Urinary bladder (tissue), 4 donors: ENCODE data around the gene RAD23B. TPM values are rescaled to one million over a fixed set of nuclear protein-coding genes. Genes with fewer than 3 reads are reported as not detected.
A peak's percentile ranks its signal among the peaks of the same experiment; 100 is the strongest.

ENCODE experiments used
- DNase-seq: peaks from one replicate; pipeline ENCODE4 v3.0.0-alpha.2; 2015; ENCODE audit errors: extremely low spot score
- H3K27ac ChIP-seq: one replicate; pipeline ENCODE4 v1.5.1; 2013; ENCODE audit warnings: low read depth, mild to moderate bottlenecking, moderate library complexity
- H3K36me3 ChIP-seq: one replicate; pipeline ENCODE4 v1.6.1; 2013; ENCODE audit warnings: mild to moderate bottlenecking, moderate library complexity; ENCODE audit not compliant: insufficient read depth
- H3K4me1 ChIP-seq: one replicate; pipeline ENCODE4 v1.6.1; 2013; ENCODE audit warnings: mild to moderate bottlenecking, moderate library complexity; ENCODE audit not compliant: insufficient read depth
- H3K4me3 ChIP-seq: one replicate; pipeline ENCODE4 v1.5.1; 2013; ENCODE audit warnings: low read depth, low read length
- WGBS: extraction: QIAGEN DNeasy Blood & Tissue Kit; methylation state at CpG from one replicate; pipeline ENCODE4 v1.1.7; 2013; 5-methylcytosine and 5-hydroxymethylcytosine counted together
- polyA plus RNA-seq: library from polyadenylated mRNA; stranded (reverse); fragments of 200-250 nt; gene quantifications from one replicate; pipeline ENCODE4 v1.2.3, GENCODE V29; 2013
- total RNA-seq: library from RNA; depleted of rRNA; stranded (reverse); fragments of >200 nt; gene quantifications from one replicate; pipeline ENCODE4 v1.2.3, GENCODE V29; 2014
- donor health status: healthy with polysubstance abuse.
- donor health status: healthy.

Gene RAD23B
- total and polyA plus RNA-seq, 2 donors, result 66.4 to 118 TPM

- WGBS, result 93% methylated on average over 2 of the region's 2 CpGs
- Histone ChIP-seq H3K27ac (no peak overlapping the region), H3K4me1 (no peaks in the 10 kb centered on the region), H3K36me3 (no peaks in the 10 kb centered on the region), H3K4me3 (no peak overlapping the region)
- no peak for DNase-seq
Measured at GRCh38 chr9:107275530-107275929, 7.5 kb upstream of the RAD23B start.

DNA sequence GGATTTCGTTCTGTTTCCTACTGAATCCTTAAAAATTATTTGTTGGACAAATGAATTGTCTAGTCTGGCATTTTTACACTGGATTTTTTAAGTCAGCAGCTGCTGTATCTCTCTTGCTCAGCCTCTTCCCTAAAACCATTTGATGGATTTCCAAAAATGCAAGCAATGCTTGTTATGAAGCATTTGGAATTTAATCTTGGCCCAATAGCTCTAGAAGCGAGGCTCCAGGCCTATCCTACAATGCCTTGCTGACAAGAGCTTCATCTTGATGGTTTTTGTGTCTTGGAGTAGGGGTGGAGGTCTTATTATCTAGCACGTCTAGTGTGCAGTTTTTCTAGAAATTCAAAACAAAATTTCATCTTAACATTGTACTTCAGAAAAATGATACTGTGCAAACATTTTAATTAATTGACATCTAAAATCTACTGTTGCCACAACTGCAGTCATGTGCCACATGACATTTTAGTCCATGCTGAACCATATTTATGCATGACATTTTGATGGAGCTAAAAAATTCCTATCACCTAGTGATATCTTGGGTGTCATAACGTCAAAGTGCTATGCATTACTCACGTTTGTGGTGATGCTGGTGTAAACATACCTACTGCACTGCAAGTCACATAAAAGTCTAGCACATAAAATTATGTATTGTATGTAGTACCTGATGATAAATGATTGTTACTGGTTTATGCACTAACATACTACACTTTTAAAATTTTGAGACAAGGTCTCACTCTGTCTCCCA is 5.9 kb upstream of the RAD23B start:
- 47% methylated on average over 5 of the region's 5 CpGs for WGBS
- no peak overlapping the region for H3K27ac ChIP-seq

GRCh38 chr9:107277801-107278200 is 5.3 kb upstream of the RAD23B start:
- Histone ChIP-seq H3K4me1 (no peaks in the 10 kb centered on the region), H3K36me3 (no peaks in the 10 kb centered on the region), H3K27ac (no peak overlapping the region), H3K4me3 (no peak overlapping the region)
- WGBS, result 95% methylated on average over 5 of the region's 5 CpGs
- no peak for DNase-seq

More for the DNA sequence above, 5.9 kb upstream of the RAD23B start:
- no peaks in the 10 kb centered on the region for H3K36me3 ChIP-seq
- DNase-seq, result no peak
- no peak overlapping the region for H3K4me3 ChIP-seq
- no peaks in the 10 kb centered on the region for H3K4me1 ChIP-seq

DNA sequence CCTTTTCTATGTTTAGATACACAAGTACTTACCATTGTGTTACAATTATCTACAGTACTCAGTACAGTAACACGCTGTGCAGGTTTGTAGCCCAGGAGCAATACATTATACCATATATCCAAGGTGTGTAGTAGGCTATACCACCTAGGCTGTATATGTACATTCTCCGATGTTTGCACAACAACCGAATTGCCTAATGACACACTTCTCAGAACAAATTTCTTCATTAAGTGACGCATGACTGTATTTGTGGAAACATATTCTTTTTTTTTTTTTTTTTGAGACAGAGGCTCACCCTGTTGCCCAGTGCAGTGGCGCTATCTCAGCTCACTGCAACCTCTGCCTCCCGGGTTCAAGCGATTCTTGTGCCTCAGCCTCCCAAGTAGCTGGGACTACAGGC is 4.0 kb upstream of the RAD23B start:
- Histone ChIP-seq H3K4me3 (no peak overlapping the region), H3K4me1 (no peaks in the 10 kb centered on the region), H3K27ac (no peak overlapping the region), H3K36me3 (no peaks in the 10 kb centered on the region)
- DNase-seq, result no peak
- 97% methylated on average over 7 of the region's 7 CpGs for WGBS

- H3K27ac ChIP-seq, result no peak overlapping the region
- no peaks in the 10 kb centered on the region for H3K4me1 ChIP-seq
- no peaks in the 10 kb centered on the region for H3K36me3 ChIP-seq
- WGBS, result 88% methylated on average over 3 of the region's 3 CpGs
- DNase-seq, result no peak
- no peak overlapping the region for H3K4me3 ChIP-seq
Measured at GRCh38 chr9:107280543-107280942, 2.5 kb upstream of the RAD23B start.

DNA sequence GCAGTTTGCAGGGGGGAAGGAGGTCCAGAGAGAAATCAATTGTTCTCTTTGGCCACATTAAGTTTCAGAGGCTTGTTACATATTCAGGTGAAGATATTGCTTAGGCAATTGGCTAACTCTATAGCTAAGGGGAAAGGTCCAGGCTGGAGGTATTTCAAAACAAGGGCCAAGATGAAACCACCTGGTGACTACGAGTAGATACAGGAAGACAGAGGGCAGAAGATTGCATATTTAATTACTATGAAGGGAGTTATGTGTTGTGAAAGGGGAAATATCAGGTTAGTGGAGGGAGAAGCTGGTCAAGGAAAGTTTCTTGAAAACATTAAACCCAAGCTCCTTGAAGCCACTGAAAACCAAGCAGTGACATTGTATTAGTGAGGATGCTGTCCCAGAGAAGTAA is 1.9 kb upstream of the RAD23B start:
- no peak for DNase-seq
- Histone ChIP-seq H3K27ac (no peak overlapping the region), H3K36me3 (no peaks in the 10 kb centered on the region), H3K4me3 (no peak overlapping the region), H3K4me1 (no peaks in the 10 kb centered on the region)
- 67% methylated on average over 1 of the region's 1 CpG for WGBS

GRCh38 chr9:107281922-107282667 is 984 bp upstream of the RAD23B start:
- Histone ChIP-seq H3K36me3 (no peaks in the 10 kb centered on the region), H3K27ac (peak overlapping the region; percentile 92), H3K4me1 (no peaks in the 10 kb centered on the region), H3K4me3 (peak overlapping the region; percentile 100)
- WGBS, result 31% methylated on average over 13 of the region's 13 CpGs
- no peak for DNase-seq

- no peak for DNase-seq
- H3K27ac ChIP-seq, result peak overlapping the region; percentile 99
- under 1% methylated on average over 55 of the region's 55 CpGs for WGBS
- peak overlapping the region; percentile 100 for H3K4me3 ChIP-seq
- no peaks in the 10 kb centered on the region for H3K4me1 ChIP-seq
- no peaks in the 10 kb centered on the region for H3K36me3 ChIP-seq
Measured at GRCh38 chr9:107283623-107284616, 841 bp downstream of the RAD23B start.

- Histone ChIP-seq H3K27ac (peak overlapping the region; percentile 38), H3K4me1 (peaks cover 2% of the 10 kb centered on the region), H3K4me3 (peak overlapping the region; percentile 100), H3K36me3 (no peaks in the 10 kb centered on the region)
- WGBS, result 4% methylated on average over 6 of the region's 6 CpGs
- DNase-seq, result no peak
Measured at GRCh38 chr9:107284636-107285035, 1.6 kb downstream of the RAD23B start.

DNA sequence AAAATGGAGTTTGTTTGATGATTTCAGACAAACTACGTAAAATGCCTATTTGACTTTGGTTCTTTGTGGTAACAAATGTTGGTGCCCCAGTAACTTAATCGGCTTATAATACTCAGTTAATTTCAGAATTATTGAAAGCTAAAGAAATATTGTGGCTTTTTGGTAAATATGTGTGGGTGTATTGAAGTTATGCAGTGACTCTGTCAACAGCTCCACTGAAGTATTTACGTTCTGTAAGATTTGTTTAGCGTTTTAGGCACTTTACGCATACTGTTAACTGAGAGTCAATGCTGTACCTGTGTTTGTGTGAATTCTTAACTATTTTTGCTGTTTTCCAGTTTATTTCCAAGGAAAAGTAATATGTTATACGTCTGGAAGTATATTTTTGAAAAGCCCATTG is 2.2 kb downstream of the RAD23B start:
- DNase-seq, result no peak
- no peaks in the 10 kb centered on the region for H3K36me3 ChIP-seq
- no peak overlapping the region for H3K27ac ChIP-seq
- H3K4me3 ChIP-seq, result peak overlapping the region; percentile 27
- H3K4me1 ChIP-seq, result peaks cover 2% of the 10 kb centered on the region
- WGBS, result 17% methylated on average over 6 of the region's 6 CpGs

- H3K27ac ChIP-seq, result no peak overlapping the region
- no peak for DNase-seq
- no peak overlapping the region for H3K4me3 ChIP-seq
- 48% methylated on average over 2 of the region's 2 CpGs for WGBS
- peaks cover 2% of the 10 kb centered on the region for H3K4me1 ChIP-seq
- no peaks in the 10 kb centered on the region for H3K36me3 ChIP-seq
Measured at GRCh38 chr9:107286057-107286456, 3.0 kb downstream of the RAD23B start.

DNA sequence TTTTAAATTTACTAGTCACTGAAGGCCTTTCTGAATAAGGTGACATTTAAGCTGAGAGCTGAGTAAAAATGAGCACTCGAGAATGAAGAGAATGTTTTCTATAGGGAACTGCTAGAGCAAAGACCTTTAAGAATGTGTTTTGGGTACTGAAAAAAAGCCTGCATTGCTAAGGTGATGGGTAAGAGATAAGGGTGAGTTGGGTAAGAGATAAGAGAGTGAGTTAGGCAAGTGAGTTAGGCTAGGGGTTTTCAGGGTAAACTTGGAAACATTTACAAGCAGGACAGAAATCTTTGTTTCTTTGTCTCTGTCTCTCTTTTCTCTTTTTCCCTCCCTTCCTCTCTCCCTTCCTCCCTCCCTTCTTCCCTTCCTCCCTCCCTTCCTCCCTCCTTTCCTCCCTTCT is 5.6 kb downstream of the RAD23B start:
- H3K4me1 ChIP-seq, result peaks cover 4% of the 10 kb centered on the region
- no peaks in the 10 kb centered on the region for H3K36me3 ChIP-seq
- WGBS, result 67% methylated on average over 1 of the region's 1 CpG
- no peak overlapping the region for H3K27ac ChIP-seq
- no peak overlapping the region for H3K4me3 ChIP-seq
- no peak for DNase-seq

DNA sequence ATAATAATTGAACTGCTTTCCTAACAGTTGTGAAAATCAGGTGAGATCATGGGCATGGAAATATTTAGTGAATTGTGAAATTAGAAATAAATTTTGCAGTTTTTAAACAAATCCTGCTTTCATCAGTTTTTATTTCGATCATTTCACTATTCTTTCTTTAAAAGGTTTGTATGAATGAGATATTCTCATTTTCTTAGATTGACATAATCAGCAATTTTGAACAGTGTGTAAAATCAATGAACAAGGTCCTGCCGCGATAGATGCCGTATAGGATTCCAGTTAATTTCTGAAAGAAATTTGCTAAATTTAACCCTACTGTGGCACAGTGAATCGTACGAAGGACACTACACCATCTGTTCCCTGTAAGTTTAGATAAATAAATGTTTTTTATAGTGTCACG is 7.5 kb downstream of the RAD23B start:
- Histone ChIP-seq H3K27ac (no peak overlapping the region), H3K36me3 (no peaks in the 10 kb centered on the region), H3K4me1 (peaks cover 4% of the 10 kb centered on the region), H3K4me3 (no peak overlapping the region)
- WGBS, result 44% methylated on average over 7 of the region's 7 CpGs
- no peak for DNase-seq
